ENCODE measurements around the gene SUSD5.

- no peak for TF ChIP-seq POLR2A (IDR thresholded peaks at IDR 0.05)
- TF ChIP-seq CTCF (IDR thresholded peaks at IDR 0.05) = no peak
Observed at GRCh38 chr3:33173672-33174071, 44.9 kb downstream of the SUSD5 start.

Data from breast epithelium (tissue), 3 donors.